ENCODE results near the gene BACH2. TPM values are rescaled to one million over a fixed set of nuclear protein-coding genes. Genes with fewer than 3 reads are reported as not detected.

The BACH2 gene
- total and polyA plus RNA-seq, 2 experiments from 2014 or later, result 1.6 to 5.7 TPM

- Histone ChIP-seq H3K36me3 (ENCODE audit: insufficient read depth) (no peaks in the 10 kb centered on the region), H3K79me2 (replicated peaks; ENCODE audit: insufficient read depth) (peaks cover 9% of the 10 kb centered on the region), H2AFZ (no peak overlapping the region), H3F3A (replicated peaks; ENCODE audit: low read depth) (peaks cover 6% of the 10 kb centered on the region; the same call in 1 of the 2 replicates), H3K9me2 (ENCODE audit: insufficient read depth) (no peaks in the 10 kb centered on the region), H3K4me1 (ENCODE audit: insufficient read depth) (peaks cover 38% of the 10 kb centered on the region), H3K27me3 (ENCODE audit: insufficient read depth) (peaks cover 46% of the 10 kb centered on the region), H4K20me1 (replicated peaks; ENCODE audit: insufficient read depth) (peaks cover 12% of the 10 kb centered on the region), H3K4me3 (peak overlapping the region; percentile 85), H3K27ac (ENCODE audit: low read depth) (no peak overlapping the region), H3K4me2 (peak overlapping the region; percentile 96)
- DNase-seq (ENCODE audit: low spot score), result peak; percentile 51
- no peak for ATAC-seq
- Mint-ChIP-seq H3K9me3 (no peaks in the 10 kb centered on the region), H3K27ac (no peak overlapping the region), H3K4me1 (peaks cover 28% of the 10 kb centered on the region), H3K36me3 (ENCODE audit: low read depth) (no peaks in the 10 kb centered on the region), H3K4me3 (peak overlapping the region; percentile 79), H3K27me3 (ENCODE audit: insufficient read depth, low read depth, poor library complexity) (peaks cover 39% of the 10 kb centered on the region)
- TF ChIP-seq CTCF (conservative IDR thresholded peaks at IDR 0.05; ENCODE audit: low read depth in 2 of 2) (no peak), EZH2 (IDR thresholded peaks at IDR 0.05; ENCODE audit: low read depth, unreplicated experiment) (peak; percentile 68)
Observed at GRCh38 chr6:90294614-90294988, 2.0 kb downstream of the BACH2 start.

- Histone ChIP-seq H3K9me2 (ENCODE audit: insufficient read depth) (no peaks in the 10 kb centered on the region), H3K4me1 (ENCODE audit: insufficient read depth) (peaks cover 32% of the 10 kb centered on the region), H3F3A (replicated peaks; ENCODE audit: low read depth) (peaks cover 6% of the 10 kb centered on the region; the same call in 1 of the 2 replicates), H3K4me2 (peak overlapping the region; percentile 96), H4K20me1 (replicated peaks; ENCODE audit: insufficient read depth) (peaks cover 12% of the 10 kb centered on the region), H3K79me2 (replicated peaks; ENCODE audit: insufficient read depth) (peaks cover 9% of the 10 kb centered on the region), H3K27me3 (ENCODE audit: insufficient read depth) (peaks cover 46% of the 10 kb centered on the region), H2AFZ (no peak overlapping the region), H3K27ac (ENCODE audit: low read depth) (no peak overlapping the region), H3K4me3 (peak overlapping the region; percentile 85), H3K36me3 (ENCODE audit: insufficient read depth) (no peaks in the 10 kb centered on the region)
- Mint-ChIP-seq H3K4me1 (peaks cover 26% of the 10 kb centered on the region), H3K9me3 (no peaks in the 10 kb centered on the region), H3K27me3 (ENCODE audit: insufficient read depth, low read depth, poor library complexity) (peaks cover 39% of the 10 kb centered on the region), H3K27ac (no peak overlapping the region), H3K36me3 (ENCODE audit: low read depth) (no peaks in the 10 kb centered on the region; the same call in 2 of the 3 replicates), H3K4me3 (peak overlapping the region; percentile 79)
- TF ChIP-seq JUNB (IDR thresholded peaks at IDR 0.05; ENCODE audit: unreplicated experiment) (no peak), EZH2 (IDR thresholded peaks at IDR 0.05; ENCODE audit: low read depth, unreplicated experiment) (peak; percentile 41), ZNF462 (CRISPR knock-in tag; IDR thresholded peaks at IDR 0.05) (no peak)
- DNase-seq (ENCODE audit: low spot score) (no peak), ATAC-seq (no peak)
Observed at GRCh38 chr6:90294008-90294511, 2.6 kb downstream of the BACH2 start.

All from GM23338 (cell line).